A673 (cell line): Measurements from ENCODE around the gene SORL1. TPM values are rescaled to one million over a fixed set of nuclear protein-coding genes. Genes with fewer than 3 reads are reported as not detected.

Experiments used
- BruUV-seq: library from RNA; stranded (reverse); fragments of 400-500 nt; replicated peaks from 2 replicates; lab custom pipeline; 2021; lab: Mats Ljungman, UMichigan
- CTCF ChIA-PET: fragments of 300-600 bp; sonication (Branson Sonifier 250); formaldehyde crosslinking; loops from one replicate; lab custom pipeline; 2022; ENCODE audit warnings: antibody characterized with exemption; lab: Charles Lee
- POLR2A ChIA-PET: fragments of 300-600 bp; sonication (Branson Sonifier 250); formaldehyde crosslinking; loops from one replicate; lab custom pipeline; 2022; ENCODE audit warnings: antibody characterized with exemption; ENCODE audit not compliant: low non-redundant PET; lab: Charles Lee
- DNase-seq: peaks from one replicate; pipeline ENCODE4 v3.0.0-alpha.2; 2015; ENCODE audit warnings: low spot score
- H3K27ac ChIP-seq: fragments of 200-600 bp; sonication (generic); 2 replicates; pipeline ENCODE4 v1.5.1; 2016; ENCODE audit warnings: mixed run types, low read depth, mild to moderate bottlenecking, mixed read lengths, antibody characterized with exemption, low read length; ENCODE audit not compliant: poor library complexity, severe bottlenecking
- H3K27me3 ChIP-seq: fragments of 200-600 bp; sonication (generic); replicated peaks from 2 replicates; pipeline ENCODE4 v1.6.1; 2017; ENCODE audit warnings: mixed run types, low read depth, mild to moderate bottlenecking, mixed read lengths, antibody characterized with exemption, low read length; ENCODE audit not compliant: insufficient read depth, poor library complexity
- H3K36me3 ChIP-seq: fragments of 200-600 bp; sonication (generic); 2 replicates; pipeline ENCODE4 v1.6.1; 2016; ENCODE audit warnings: mixed run types, mild to moderate bottlenecking, mixed read lengths, antibody characterized with exemption, low read length; ENCODE audit not compliant: insufficient read depth, poor library complexity, severe bottlenecking
- H3K4me1 ChIP-seq: fragments of 200-600 bp; sonication (generic); 2 replicates; pipeline ENCODE4 v1.6.1; 2017; ENCODE audit warnings: mixed run types, mild to moderate bottlenecking, mixed read lengths, antibody characterized with exemption, low read length; ENCODE audit not compliant: insufficient read depth, poor library complexity, severe bottlenecking
- H3K4me3 ChIP-seq: fragments of 200-600 bp; sonication (generic); 2 replicates; pipeline ENCODE4 v1.5.1; 2016; ENCODE audit warnings: low read depth, mixed run types, mild to moderate bottlenecking, mixed read lengths, low read length; ENCODE audit not compliant: poor library complexity, severe bottlenecking
- H3K9me3 ChIP-seq: fragments of 200-600 bp; sonication (generic); 2 replicates; pipeline ENCODE4 v1.6.1; 2016; ENCODE audit warnings: mixed run types, low read depth, mild to moderate bottlenecking, mixed read lengths, antibody characterized with exemption, low read length; ENCODE audit not compliant: poor library complexity, severe bottlenecking
- EZH2 ChIP-seq: fragments of 200-600 bp; sonication (generic); IDR thresholded peaks from 2 replicates; pipeline ENCODE4 v1.6.1; 2017; ENCODE audit warnings: borderline replicate concordance, low read depth, mild to moderate bottlenecking, mixed read lengths, antibody characterized with exemption, low read length; ENCODE audit not compliant: poor library complexity, severe bottlenecking
- intact Hi-C: fragments of 100-400 bp; cut with micrococcal nuclease; formaldehyde crosslinking; loops from one replicate; pipeline ENCODE4 v1.10.0; 2022; ENCODE audit not compliant: unreplicated experiment
- total RNA-seq: library from RNA; stranded (reverse); gene quantifications from 2 replicates; pipeline ENCODE4 v1.2.3, GENCODE V29; 2021
- TF ChIP-seq, protein P1 (sequence below): fragments of 300-800, 200-600 bp; sonication (generic); conservative IDR thresholded peaks from 2 replicates; pipeline ENCODE4 v1.5.1; 2017; ENCODE audit warnings: low read depth, mild to moderate bottlenecking, antibody characterized with exemption, low read length, moderate library complexity, mixed read lengths

Gene SORL1
- total RNA-seq, 1 experiment from 2014 or later = 0.95 TPM

DNA sequence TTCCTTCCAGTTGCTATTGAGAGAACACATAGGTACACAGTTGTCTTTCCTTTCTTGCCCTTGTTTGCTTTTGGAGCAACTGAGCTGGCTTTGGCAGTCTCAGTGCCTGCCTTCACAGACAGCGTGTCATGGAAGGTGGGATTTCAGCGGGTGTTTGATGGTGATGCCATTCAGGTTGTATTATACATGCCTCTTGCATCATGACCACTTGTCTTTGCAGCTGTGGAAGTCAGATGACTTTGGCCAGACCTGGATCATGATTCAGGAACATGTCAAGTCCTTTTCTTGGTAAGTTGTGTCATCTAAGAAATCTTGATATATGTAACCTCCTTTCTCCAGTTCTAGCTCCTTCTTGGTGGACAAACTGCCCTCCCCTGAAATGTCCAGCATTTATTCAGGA, 37.7 kb downstream of the SORL1 start:
- no peak for DNase-seq
- no TSS peak for BruUV-seq
- H3K4me3 ChIP-seq = no peak overlapping the region
- no peak for TF ChIP-seq EZH2
- TF ChIP-seq, protein P1, sequence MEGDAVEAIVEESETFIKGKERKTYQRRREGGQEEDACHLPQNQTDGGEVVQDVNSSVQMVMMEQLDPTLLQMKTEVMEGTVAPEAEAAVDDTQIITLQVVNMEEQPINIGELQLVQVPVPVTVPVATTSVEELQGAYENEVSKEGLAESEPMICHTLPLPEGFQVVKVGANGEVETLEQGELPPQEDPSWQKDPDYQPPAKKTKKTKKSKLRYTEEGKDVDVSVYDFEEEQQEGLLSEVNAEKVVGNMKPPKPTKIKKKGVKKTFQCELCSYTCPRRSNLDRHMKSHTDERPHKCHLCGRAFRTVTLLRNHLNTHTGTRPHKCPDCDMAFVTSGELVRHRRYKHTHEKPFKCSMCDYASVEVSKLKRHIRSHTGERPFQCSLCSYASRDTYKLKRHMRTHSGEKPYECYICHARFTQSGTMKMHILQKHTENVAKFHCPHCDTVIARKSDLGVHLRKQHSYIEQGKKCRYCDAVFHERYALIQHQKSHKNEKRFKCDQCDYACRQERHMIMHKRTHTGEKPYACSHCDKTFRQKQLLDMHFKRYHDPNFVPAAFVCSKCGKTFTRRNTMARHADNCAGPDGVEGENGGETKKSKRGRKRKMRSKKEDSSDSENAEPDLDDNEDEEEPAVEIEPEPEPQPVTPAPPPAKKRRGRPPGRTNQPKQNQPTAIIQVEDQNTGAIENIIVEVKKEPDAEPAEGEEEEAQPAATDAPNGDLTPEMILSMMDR = no peak
- H3K27me3 ChIP-seq = no peaks in the 10 kb centered on the region
- no peaks in the 10 kb centered on the region for H3K9me3 ChIP-seq
- ChIA-PET CTCF (no interaction called here), POLR2A (no interaction called here)
- H3K27ac ChIP-seq = no peak overlapping the region
- intact Hi-C loops = no loop called here
- peaks cover 6% of the 10 kb centered on the region for H3K4me1 ChIP-seq
- no peaks in the 10 kb centered on the region for H3K36me3 ChIP-seq

- ChIA-PET CTCF (no interaction called here), POLR2A (no interaction called here)
- intact Hi-C loops = no loop called here
- Histone ChIP-seq H3K27ac (no peak overlapping the region), H3K36me3 (no peaks in the 10 kb centered on the region), H3K27me3 (no peaks in the 10 kb centered on the region), H3K4me3 (no peak overlapping the region), H3K9me3 (no peaks in the 10 kb centered on the region), H3K4me1 (peaks cover 10% of the 10 kb centered on the region)
- no peak for TF ChIP-seq EZH2
- TF ChIP-seq, protein P1 = no peak
- no TSS peak for BruUV-seq
- peak; percentile 36 for DNase-seq
Observed at GRCh38 chr11:121494355-121495099, 42.4 kb downstream of the SORL1 start.

- no peak overlapping the region for H3K4me3 ChIP-seq
- BruUV-seq = no TSS peak
- H3K9me3 ChIP-seq = no peaks in the 10 kb centered on the region
- no peaks in the 10 kb centered on the region for H3K36me3 ChIP-seq
- ChIA-PET CTCF (no interaction called here), POLR2A (no interaction called here)
- H3K27ac ChIP-seq = no peak overlapping the region
- peaks cover 10% of the 10 kb centered on the region for H3K4me1 ChIP-seq
- intact Hi-C loops = no loop called here
- no peak for TF ChIP-seq EZH2
- TF ChIP-seq, protein P1 = no peak
- DNase-seq = peak; percentile 58
- no peaks in the 10 kb centered on the region for H3K27me3 ChIP-seq
Observed at GRCh38 chr11:121497176-121497998, 45.3 kb downstream of the SORL1 start.
